ACC112 (cell line): Measurements from ENCODE around the gene KRT71.

Experiments
- H2AFZ ChIP-seq: fragments of 200-600 bp; sonication (generic); one replicate; pipeline ENCODE4 v1.6.0; 2017; ENCODE audit warnings: antibody characterized with exemption, low read length; ENCODE audit not compliant: unreplicated experiment
- H3K27ac ChIP-seq: fragments of 200-600 bp; sonication (generic); 2 replicates; pipeline ENCODE4 v1.5.1; 2014; ENCODE audit warnings: low read depth, mild to moderate bottlenecking, antibody characterized with exemption, low read length, moderate library complexity
- H3K27me3 ChIP-seq: fragments of 200-600 bp; sonication (generic); 2 replicates; pipeline ENCODE4 v1.6.1; 2014; ENCODE audit warnings: mild to moderate bottlenecking, antibody characterized with exemption, low read length, moderate library complexity, mixed read lengths; ENCODE audit not compliant: insufficient read depth
- H3K36me3 ChIP-seq: fragments of 200-600 bp; sonication (generic); 2 replicates; pipeline ENCODE4 v1.6.1; 2016; ENCODE audit warnings: mild to moderate bottlenecking, antibody characterized with exemption, low read length, moderate library complexity, mixed read lengths; ENCODE audit not compliant: insufficient read depth
- H3K4me1 ChIP-seq: fragments of 200-600 bp; sonication (generic); one replicate; pipeline ENCODE4 v1.6.1; 2016; ENCODE audit warnings: low read length, mixed read lengths; ENCODE audit not compliant: insufficient read depth, unreplicated experiment, control insufficient read depth
- H3K4me3 ChIP-seq: fragments of 200-600 bp; sonication (generic); 2 replicates; pipeline ENCODE4 v1.5.1; 2014; ENCODE audit warnings: mild to moderate bottlenecking, low read depth, low read length
- H3K79me2 ChIP-seq: fragments of 200-600 bp; sonication (generic); one replicate; pipeline ENCODE4 v1.6.0; 2016; ENCODE audit warnings: low read length; ENCODE audit not compliant: control insufficient read depth, unreplicated experiment, insufficient read depth

The KRT71 gene

GRCh38 chr12:52585946-52586345 lies 33.0 kb upstream of the KRT71 start:
- Histone ChIP-seq H3K27ac (no peak overlapping the region), H3K4me1 (no peaks in the 10 kb centered on the region), H2AFZ (no peak overlapping the region), H3K4me3 (no peak overlapping the region), H3K27me3 (peaks cover 27% of the 10 kb centered on the region; the same call in 1 of the 2 replicates), H3K79me2 (no peaks in the 10 kb centered on the region), H3K36me3 (no peaks in the 10 kb centered on the region)

- no peak overlapping the region for H3K27ac ChIP-seq
- H3K4me3 ChIP-seq = no peak overlapping the region
- H3K27me3 ChIP-seq = peaks cover 21% of the 10 kb centered on the region; the same call in 1 of the 2 replicates
- no peaks in the 10 kb centered on the region for H3K36me3 ChIP-seq
- no peaks in the 10 kb centered on the region for H3K79me2 ChIP-seq
- no peak overlapping the region for H2AFZ ChIP-seq
- no peaks in the 10 kb centered on the region for H3K4me1 ChIP-seq
These were observed 32.1 kb upstream of the KRT71 start for GRCh38 chr12:52585066-52585465.

GRCh38 chr12:52584156-52584682 lies 31.3 kb upstream of the KRT71 start:
- Histone ChIP-seq H3K4me3 (no peak overlapping the region), H3K27me3 (peaks cover 18% of the 10 kb centered on the region; the same call in 1 of the 2 replicates), H3K27ac (no peak overlapping the region)

GRCh38 chr12:52582971-52583456 lies 30.1 kb upstream of the KRT71 start:
- Histone ChIP-seq H3K27me3 (peaks cover 13% of the 10 kb centered on the region; the same call in 1 of the 2 replicates), H3K4me1 (no peaks in the 10 kb centered on the region), H3K36me3 (no peaks in the 10 kb centered on the region), H3K4me3 (no peak overlapping the region), H2AFZ (no peak overlapping the region), H3K79me2 (no peaks in the 10 kb centered on the region), H3K27ac (no peak overlapping the region)

More at GRCh38 chr12:52584156-52584682, 31.3 kb upstream of the KRT71 start:
- Histone ChIP-seq H3K36me3 (no peaks in the 10 kb centered on the region), H3K79me2 (no peaks in the 10 kb centered on the region), H3K4me1 (no peaks in the 10 kb centered on the region), H2AFZ (no peak overlapping the region)

- Histone ChIP-seq H3K36me3 (no peaks in the 10 kb centered on the region), H3K27ac (no peak overlapping the region), H3K4me1 (no peaks in the 10 kb centered on the region), H3K4me3 (no peak overlapping the region), H3K27me3 (peaks cover 8% of the 10 kb centered on the region; the same call in 1 of the 2 replicates), H3K79me2 (no peaks in the 10 kb centered on the region), H2AFZ (no peak overlapping the region)
These were observed 29.5 kb upstream of the KRT71 start for GRCh38 chr12:52582486-52582885.

GRCh38 chr12:52581481-52581880 lies 28.5 kb upstream of the KRT71 start:
- H3K79me2 ChIP-seq = no peaks in the 10 kb centered on the region
- no peaks in the 10 kb centered on the region for H3K36me3 ChIP-seq
- H3K27me3 ChIP-seq = no peaks in the 10 kb centered on the region; the same call in 1 of the 2 replicates
- no peaks in the 10 kb centered on the region for H3K4me1 ChIP-seq
- no peak overlapping the region for H2AFZ ChIP-seq
- no peak overlapping the region for H3K27ac ChIP-seq
- H3K4me3 ChIP-seq = no peak overlapping the region

GRCh38 chr12:52581066-52581465 lies 28.1 kb upstream of the KRT71 start:
- H3K27me3 ChIP-seq = peaks cover 2% of the 10 kb centered on the region; the same call in 1 of the 2 replicates
- H3K27ac ChIP-seq = no peak overlapping the region
- no peaks in the 10 kb centered on the region for H3K4me1 ChIP-seq
- no peak overlapping the region for H2AFZ ChIP-seq
- H3K36me3 ChIP-seq = no peaks in the 10 kb centered on the region
- H3K79me2 ChIP-seq = no peaks in the 10 kb centered on the region
- no peak overlapping the region for H3K4me3 ChIP-seq

- peaks cover 6% of the 10 kb centered on the region; the same call in 1 of the 2 replicates for H3K27me3 ChIP-seq
- H3K4me1 ChIP-seq = no peaks in the 10 kb centered on the region
- no peak overlapping the region for H2AFZ ChIP-seq
- no peak overlapping the region for H3K4me3 ChIP-seq
- no peaks in the 10 kb centered on the region for H3K79me2 ChIP-seq
- no peak overlapping the region for H3K27ac ChIP-seq
- H3K36me3 ChIP-seq = no peaks in the 10 kb centered on the region
These were observed 27.6 kb upstream of the KRT71 start for GRCh38 chr12:52580496-52580895.

- Histone ChIP-seq H3K4me1 (no peaks in the 10 kb centered on the region), H2AFZ (no peak overlapping the region), H3K36me3 (no peaks in the 10 kb centered on the region), H3K79me2 (no peaks in the 10 kb centered on the region), H3K27ac (no peak overlapping the region), H3K4me3 (no peak overlapping the region), H3K27me3 (peaks cover 6% of the 10 kb centered on the region; the same call in 1 of the 2 replicates)
These were observed 26.8 kb upstream of the KRT71 start for GRCh38 chr12:52579468-52580465.

GRCh38 chr12:52578469-52578868 lies 25.5 kb upstream of the KRT71 start:
- Histone ChIP-seq H3K4me1 (no peaks in the 10 kb centered on the region), H2AFZ (no peak overlapping the region), H3K27ac (no peak overlapping the region), H3K79me2 (no peaks in the 10 kb centered on the region), H3K4me3 (no peak overlapping the region), H3K36me3 (no peaks in the 10 kb centered on the region), H3K27me3 (peaks cover 13% of the 10 kb centered on the region; the same call in 1 of the 2 replicates)
